GM12872 (cell line): ENCODE results near the gene SMC1A.

Experiments used
- CTCF ChIP-seq: IDR thresholded peaks from 3 replicates; pipeline ENCODE4 v1.5.1; 2011; ENCODE audit warnings: low read depth, mild to moderate bottlenecking, low read length, moderate library complexity; ENCODE audit not compliant: insufficient read depth

The SMC1A gene

DNA sequence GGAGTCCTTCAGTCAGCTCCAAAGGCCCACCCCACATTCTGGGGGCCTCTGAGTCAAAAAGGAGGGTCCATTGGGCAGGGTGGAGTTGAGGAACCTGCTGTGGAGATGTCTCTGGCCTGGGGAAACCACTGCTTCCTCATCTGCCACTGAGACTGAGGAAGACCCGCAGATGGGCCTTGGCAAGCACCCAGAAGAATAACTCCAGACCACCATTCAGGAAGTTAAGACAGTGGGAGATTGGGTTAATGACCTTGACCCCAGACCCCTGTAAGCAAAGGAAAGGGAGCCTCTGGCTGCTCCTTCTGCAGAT, 19.8 kb upstream of the SMC1A start:
- TF ChIP-seq CTCF, result no peak

- peak; percentile 15; the same call in 1 of the 3 replicates for TF ChIP-seq CTCF
Observed at GRCh38 chrX:53441531-53442321, 19.3 kb upstream of the SMC1A start.

GRCh38 chrX:53440621-53441517, 18.4 kb upstream of the SMC1A start:
- no peak for TF ChIP-seq CTCF

DNA sequence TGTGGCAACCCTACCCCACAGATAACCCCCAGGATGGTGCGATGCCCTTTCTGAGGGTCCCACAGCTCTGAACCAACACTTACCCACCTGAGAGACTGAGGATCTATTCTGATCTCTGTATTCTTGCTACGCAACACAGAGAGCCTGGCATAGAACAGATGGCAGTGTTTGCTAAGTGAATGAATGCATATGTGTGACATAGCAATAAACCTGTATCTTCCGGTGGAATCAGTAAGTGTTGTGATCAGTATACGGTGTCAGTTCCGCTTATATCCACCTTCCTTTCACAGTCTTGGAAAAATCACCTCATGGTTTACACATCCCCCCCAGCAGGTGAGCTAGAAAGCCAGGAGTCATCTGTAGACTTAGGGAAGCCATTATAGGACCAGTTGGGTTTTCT, 17.6 kb upstream of the SMC1A start:
- no peak for TF ChIP-seq CTCF

DNA sequence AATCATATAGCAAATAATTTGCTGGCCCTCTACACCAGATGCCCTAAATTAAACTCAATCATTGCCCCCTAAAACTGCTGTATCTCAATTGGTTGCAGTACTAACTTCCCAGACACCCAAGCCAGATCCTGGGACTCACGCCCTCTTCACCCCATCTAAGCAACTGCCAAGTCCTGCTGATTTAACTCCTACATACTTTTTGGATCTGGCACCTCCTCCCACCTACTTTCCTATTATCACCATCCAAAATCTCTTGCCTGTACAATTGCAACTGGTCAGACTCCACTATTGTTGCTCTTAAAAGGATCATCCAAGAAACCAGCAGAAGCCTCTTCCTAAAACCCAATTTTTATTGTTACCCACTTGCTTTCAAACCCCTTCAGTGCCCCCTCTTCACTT, 16.4 kb upstream of the SMC1A start:
- no peak for TF ChIP-seq CTCF

DNA sequence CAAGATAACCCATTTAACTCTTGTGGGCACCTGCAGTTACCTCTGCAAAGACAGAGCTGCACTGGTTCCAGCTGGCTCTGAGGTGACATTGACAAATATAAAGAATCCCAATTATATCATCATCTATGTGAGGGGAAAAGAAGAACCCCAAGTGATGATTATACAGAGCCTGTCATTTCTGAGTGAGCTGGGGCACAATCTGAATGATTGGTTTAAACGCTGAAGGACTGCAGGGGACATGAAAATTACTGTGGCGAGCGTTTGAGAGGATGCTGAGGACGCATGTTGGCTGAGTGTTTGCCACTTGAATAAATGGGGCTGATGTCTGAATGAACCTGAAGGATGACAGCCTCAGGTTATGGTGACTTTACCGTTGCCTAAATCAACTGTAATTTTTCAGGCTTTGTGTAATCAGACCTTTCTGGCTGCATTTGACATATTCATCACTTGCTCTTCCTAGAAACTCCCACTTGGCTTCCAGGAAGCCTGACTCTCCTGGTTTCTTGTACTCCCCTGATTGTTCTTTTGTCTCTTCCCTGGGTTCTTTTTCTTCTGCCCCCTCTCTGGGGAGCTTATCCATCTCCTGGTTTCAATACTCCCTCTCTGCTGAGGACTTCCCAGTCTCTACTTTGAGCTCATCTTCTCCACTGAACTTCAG, 15.8 kb upstream of the SMC1A start:
- TF ChIP-seq CTCF, result no peak

GRCh38 chrX:53437206-53437605, 14.8 kb upstream of the SMC1A start:
- no peak for TF ChIP-seq CTCF
